PC-3 (cell line): ENCODE results near the gene MIXL1. TPM values are rescaled to one million over a fixed set of nuclear protein-coding genes. Genes with fewer than 3 reads are reported as not detected.

ENCODE experiments used
- ATAC-seq: fragments of 200-7000 bp; cut with Tn5 transposase; 2 replicates; pipeline ENCODE4 v1.9.1; 2020; ENCODE audit warnings: mild to moderate bottlenecking, moderate library complexity
- BruUV-seq: library from RNA; stranded (reverse); fragments of 400-500 nt; replicated peaks from 2 replicates; lab custom pipeline; 2021; lab: Mats Ljungman, UMichigan
- CTCF ChIA-PET: fragments of 300-600 bp; sonication (Branson Sonifier 250); formaldehyde crosslinking; loops from one replicate; lab custom pipeline; 2022; ENCODE audit warnings: antibody characterized with exemption; lab: Charles Lee
- POLR2A ChIA-PET: fragments of 300-600 bp; sonication (Branson Sonifier 250); formaldehyde crosslinking; loops from one replicate; lab custom pipeline; 2022; ENCODE audit warnings: antibody characterized with exemption; ENCODE audit not compliant: unreplicated experiment; lab: Charles Lee
- DNase-seq: peaks from one replicate; pipeline ENCODE4 v3.0.0-alpha.2; 2015
- H2AFZ ChIP-seq: fragments of 300-600 bp; sonication (generic); 2 replicates; pipeline ENCODE4 v1.6.0; 2016; ENCODE audit warnings: antibody characterized with exemption, low read length
- H3F3A ChIP-seq: fragments of 300-600 bp; sonication (generic); one replicate; pipeline ENCODE4 v1.6.0; 2017; ENCODE audit warnings: antibody characterized with exemption, low read length, control low read depth, mild to moderate bottlenecking; ENCODE audit not compliant: unreplicated experiment
- H3K27ac ChIP-seq: fragments of 300-600 bp; sonication (generic); 2 replicates; pipeline ENCODE4 v1.5.1; 2016; ENCODE audit warnings: mild to moderate bottlenecking, low read length
- H3K27me3 ChIP-seq: fragments of 300-600 bp; sonication (generic); 2 replicates; pipeline ENCODE4 v1.6.1; 2016; ENCODE audit warnings: low read length, mixed read lengths
- H3K36me3 ChIP-seq: fragments of 300-600 bp; sonication (generic); 2 replicates; pipeline ENCODE4 v1.6.1; 2016; ENCODE audit warnings: low read depth, mixed run types, low read length, mixed read lengths
- H3K4me1 ChIP-seq: fragments of 300-600 bp; sonication (generic); 2 replicates; pipeline ENCODE4 v1.5.1; 2016; ENCODE audit warnings: low read length; ENCODE audit not compliant: insufficient read depth
- H3K4me2 ChIP-seq: fragments of 300-600 bp; sonication (generic); 2 replicates; pipeline ENCODE4 v1.6.0; 2016; ENCODE audit warnings: low read length
- H3K4me3 ChIP-seq: fragments of 300-600 bp; sonication (generic); 2 replicates; pipeline ENCODE4 v1.5.1; 2016; ENCODE audit warnings: mild to moderate bottlenecking, low read length, mixed read lengths
- H3K79me2 ChIP-seq: fragments of 300-600 bp; sonication (generic); 2 replicates; pipeline ENCODE4 v1.6.1; 2017; ENCODE audit warnings: low read length, mixed read lengths
- H3K9ac ChIP-seq: fragments of 300-600 bp; sonication (generic); 2 replicates; pipeline ENCODE4 v1.6.0; 2016; ENCODE audit warnings: mild to moderate bottlenecking, low read length
- H3K9me2 ChIP-seq: fragments of 300-600 bp; sonication (generic); replicated peaks from 2 replicates; pipeline ENCODE4 v1.6.1; 2016; ENCODE audit warnings: mixed run types, low read length, mixed read lengths
- H3K9me3 ChIP-seq: fragments of 300-600 bp; sonication (generic); 2 replicates; pipeline ENCODE4 v1.6.1; 2016; ENCODE audit warnings: low read length, mixed read lengths
- H4K20me1 ChIP-seq: fragments of 300-600 bp; sonication (generic); 2 replicates; pipeline ENCODE4 v1.6.1; 2016; ENCODE audit warnings: low read length, mixed read lengths
- EZH2 ChIP-seq: fragments of 300-600 bp; sonication (generic); IDR thresholded peaks from one replicate; pipeline ENCODE4 v1.6.1; 2017; ENCODE audit warnings: antibody characterized with exemption, mild to moderate bottlenecking, low read length; ENCODE audit not compliant: unreplicated experiment
- EZH2phosphoT487 ChIP-seq: fragments of 300-600 bp; sonication (generic); IDR thresholded peaks from 2 replicates; pipeline ENCODE4 v1.6.1; 2018; ENCODE audit warnings: mild to moderate bottlenecking, antibody characterized with exemption, low read length, borderline replicate concordance
- intact Hi-C: fragments of 100-400 bp; cut with micrococcal nuclease; formaldehyde crosslinking; loops from 2 replicates; pipeline ENCODE4 v1.9.0; 2023
- total RNA-seq: library from RNA; depleted of rRNA; stranded (reverse); fragments of >200 nt; gene quantifications from 2 replicates; pipeline ENCODE4 v1.2.3, GENCODE V29; 2014
- TF ChIP-seq, protein P1 (sequence below): fragments of 300-600 bp; sonication (generic); conservative IDR thresholded peaks from 2 replicates; pipeline ENCODE4 v1.5.1; 2017; ENCODE audit warnings: antibody characterized with exemption, low read depth, mild to moderate bottlenecking, low read length

The MIXL1 gene
- total RNA-seq, 1 experiment from 2014 or later = not detected

DNA sequence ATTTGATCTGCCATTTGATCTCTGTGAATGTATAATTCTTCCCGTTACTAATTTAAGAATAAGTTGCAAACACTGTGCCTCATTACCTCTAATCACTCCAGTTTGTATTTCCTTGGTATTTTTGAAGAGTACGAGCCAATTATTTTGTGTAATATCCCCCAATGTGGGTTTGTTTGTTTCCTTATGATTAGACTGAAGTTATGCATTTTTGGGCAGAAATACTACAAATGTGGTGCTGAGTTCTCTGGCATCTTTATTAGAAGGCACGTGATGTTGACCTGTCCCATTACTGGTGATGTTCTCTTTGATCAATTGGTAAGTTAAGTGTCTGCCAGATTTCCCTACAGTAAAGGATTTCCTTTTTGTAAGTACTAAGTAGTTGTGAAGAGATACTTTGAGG lies 10.3 kb downstream of the MIXL1 start:
- no peaks in the 10 kb centered on the region for H4K20me1 ChIP-seq
- no peak for ATAC-seq
- intact Hi-C loops = no loop called here
- H3K36me3 ChIP-seq = peaks cover 48% of the 10 kb centered on the region
- no peak overlapping the region for H3K4me3 ChIP-seq
- H2AFZ ChIP-seq = no peak overlapping the region
- TF ChIP-seq EZH2phosphoT487 = no peak
- TF ChIP-seq EZH2 = no peak
- TF ChIP-seq, protein P1, sequence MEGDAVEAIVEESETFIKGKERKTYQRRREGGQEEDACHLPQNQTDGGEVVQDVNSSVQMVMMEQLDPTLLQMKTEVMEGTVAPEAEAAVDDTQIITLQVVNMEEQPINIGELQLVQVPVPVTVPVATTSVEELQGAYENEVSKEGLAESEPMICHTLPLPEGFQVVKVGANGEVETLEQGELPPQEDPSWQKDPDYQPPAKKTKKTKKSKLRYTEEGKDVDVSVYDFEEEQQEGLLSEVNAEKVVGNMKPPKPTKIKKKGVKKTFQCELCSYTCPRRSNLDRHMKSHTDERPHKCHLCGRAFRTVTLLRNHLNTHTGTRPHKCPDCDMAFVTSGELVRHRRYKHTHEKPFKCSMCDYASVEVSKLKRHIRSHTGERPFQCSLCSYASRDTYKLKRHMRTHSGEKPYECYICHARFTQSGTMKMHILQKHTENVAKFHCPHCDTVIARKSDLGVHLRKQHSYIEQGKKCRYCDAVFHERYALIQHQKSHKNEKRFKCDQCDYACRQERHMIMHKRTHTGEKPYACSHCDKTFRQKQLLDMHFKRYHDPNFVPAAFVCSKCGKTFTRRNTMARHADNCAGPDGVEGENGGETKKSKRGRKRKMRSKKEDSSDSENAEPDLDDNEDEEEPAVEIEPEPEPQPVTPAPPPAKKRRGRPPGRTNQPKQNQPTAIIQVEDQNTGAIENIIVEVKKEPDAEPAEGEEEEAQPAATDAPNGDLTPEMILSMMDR = no peak
- H3F3A ChIP-seq = no peaks in the 10 kb centered on the region
- ChIA-PET CTCF (no interaction called here), POLR2A (no interaction called here)
- no TSS peak for BruUV-seq
- H3K27ac ChIP-seq = no peak overlapping the region
- H3K9me2 ChIP-seq = no peaks in the 10 kb centered on the region
- H3K4me2 ChIP-seq = no peak overlapping the region
- H3K9ac ChIP-seq = no peak overlapping the region
- H3K4me1 ChIP-seq = no peaks in the 10 kb centered on the region
- no peaks in the 10 kb centered on the region for H3K9me3 ChIP-seq
- no peak for DNase-seq
- no peaks in the 10 kb centered on the region for H3K27me3 ChIP-seq
- no peaks in the 10 kb centered on the region for H3K79me2 ChIP-seq

DNA sequence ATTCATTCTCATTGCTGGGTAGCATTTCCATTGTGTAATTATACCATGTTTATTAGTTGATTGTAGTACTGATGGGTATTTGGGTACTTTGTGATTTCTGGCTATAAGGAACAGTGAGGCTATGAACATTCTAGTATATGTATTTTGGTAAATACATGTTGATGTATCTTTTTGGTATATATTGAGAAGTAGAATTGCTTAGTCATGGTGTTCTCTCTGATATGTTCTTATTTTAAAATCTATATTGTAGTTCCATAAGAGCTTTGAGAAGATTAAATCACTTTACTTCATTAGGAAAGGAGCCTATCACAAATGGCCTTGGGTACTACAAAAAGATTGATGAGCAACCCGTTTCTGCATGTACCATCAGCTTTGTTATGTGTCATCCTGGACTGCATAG lies 13.4 kb downstream of the MIXL1 start:
- no peak for ATAC-seq
- Histone ChIP-seq H2AFZ (no peak overlapping the region), H3K27me3 (no peaks in the 10 kb centered on the region), H3K9me3 (no peaks in the 10 kb centered on the region), H3K9me2 (no peaks in the 10 kb centered on the region), H3F3A (no peaks in the 10 kb centered on the region), H3K79me2 (no peaks in the 10 kb centered on the region), H3K36me3 (peaks cover 45% of the 10 kb centered on the region), H3K4me2 (no peak overlapping the region), H3K9ac (no peak overlapping the region), H3K4me3 (no peak overlapping the region), H4K20me1 (no peaks in the 10 kb centered on the region), H3K4me1 (no peaks in the 10 kb centered on the region), H3K27ac (no peak overlapping the region)
- no TSS peak for BruUV-seq
- ChIA-PET CTCF (no interaction called here), POLR2A (no interaction called here)
- no peak for DNase-seq
- intact Hi-C loops = no loop called here
- TF ChIP-seq EZH2phosphoT487 = no peak
- TF ChIP-seq, protein P1 = no peak
- no peak for TF ChIP-seq EZH2

DNA sequence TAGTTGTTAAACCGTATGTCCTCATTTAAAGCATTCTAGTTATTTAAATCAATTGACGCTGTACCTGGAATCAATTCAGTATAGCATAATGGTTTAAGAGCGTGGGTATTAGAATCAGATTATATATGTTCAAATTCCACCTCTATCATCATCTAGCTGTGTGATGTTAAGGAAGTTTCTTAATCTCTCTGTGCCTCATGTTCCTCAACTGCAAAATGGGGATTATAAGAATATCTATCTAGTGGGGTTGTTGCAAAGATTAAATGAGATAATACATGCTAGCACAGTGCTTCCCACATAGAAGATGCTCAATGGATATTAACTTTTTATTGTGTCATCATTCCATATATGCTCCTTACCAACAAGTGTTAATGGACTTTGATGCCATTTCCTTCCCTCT lies 16.0 kb downstream of the MIXL1 start:
- Histone ChIP-seq H3F3A (no peaks in the 10 kb centered on the region), H4K20me1 (no peaks in the 10 kb centered on the region), H3K27ac (no peak overlapping the region), H3K36me3 (peaks cover 26% of the 10 kb centered on the region), H3K4me2 (no peak overlapping the region), H3K4me3 (no peak overlapping the region), H3K9me2 (no peaks in the 10 kb centered on the region), H3K4me1 (no peaks in the 10 kb centered on the region), H2AFZ (no peak overlapping the region), H3K27me3 (no peaks in the 10 kb centered on the region), H3K79me2 (no peaks in the 10 kb centered on the region), H3K9ac (no peak overlapping the region), H3K9me3 (no peaks in the 10 kb centered on the region)
- CTCF ChIA-PET = no interaction called here
- no peak for DNase-seq
- TF ChIP-seq EZH2 (no peak), EZH2phosphoT487 (no peak)
- TF ChIP-seq, protein P1 = no peak
- no peak for ATAC-seq
- BruUV-seq = no TSS peak
- POLR2A ChIA-PET = no interaction called here
- intact Hi-C loops = no loop called here
